Measurements from ENCODE around the gene VIL1. TPM values are rescaled to one million over a fixed set of nuclear protein-coding genes. Genes with fewer than 3 reads are reported as not detected.

Gene VIL1
- total RNA-seq, 1 experiment from 2014 or later, result 0.49 TPM

GRCh38 chr2:218471982-218472381 is 53.1 kb downstream of the VIL1 start:
- Histone ChIP-seq H3K4me3 (replicated peaks in 1 of 2; ENCODE audit: low read depth in 1 of 2, low read length in 2 of 2) (no peak overlapping the region), H3K4me2 (ENCODE audit: low read length) (no peak overlapping the region), H3K27ac (ENCODE audit: low read depth, low read length) (no peak overlapping the region), H3K79me2 (ENCODE audit: insufficient read depth, low read length) (no peaks in the 10 kb centered on the region), H3K9me2 (ENCODE audit: insufficient read depth) (no peaks in the 10 kb centered on the region), H3K9me3 (ENCODE audit: control insufficient read depth in 1 of 2, insufficient read depth in 1 of 2, low read depth in 1 of 2, low read length in 2 of 2) (no peaks in the 10 kb centered on the region), H3K27me3 (ENCODE audit: insufficient read depth, low read length) (no peaks in the 10 kb centered on the region), H3K4me1 (ENCODE audit: control insufficient read depth in 1 of 2, insufficient read depth in 2 of 2, low read length in 2 of 2) (no peaks in the 10 kb centered on the region), H3K36me3 (ENCODE audit: control insufficient read depth in 1 of 2, insufficient read depth in 2 of 2, low read length in 2 of 2) (peaks cover 12 to 18% of the 10 kb centered on the region in 2 experiments; a peak in 3 of 4 replicates), H4K20me1 (ENCODE audit: insufficient read depth) (no peaks in the 10 kb centered on the region), H2AFZ (ENCODE audit: low read depth, low read length, poor library complexity, severe bottlenecking) (no peak overlapping the region), H3K9ac (ENCODE audit: low read length) (no peak overlapping the region)
- intact Hi-C loops (cut with micrococcal nuclease), result no loop called here
- ChIA-PET POLR2A (no interaction called here), RAD21 (ENCODE audit: low non-redundant PET in 1 of 2, low total read pairs in 2 of 2, uncharacterized antibody in 2 of 2, unreplicated experiment in 2 of 2) (no interaction called here), CTCF (no interaction called here)
- ATAC-seq (no peak), DNase-seq (ENCODE audit: low read depth, low spot score) (no peak)
- no TSS peak for BruUV-seq (replicated peaks)
- TF ChIP-seq ZBTB33 (IDR thresholded peaks at IDR 0.05; ENCODE audit: extremely low read depth, insufficient replicate concordance, low read length) (no peak), REST (IDR thresholded peaks at IDR 0.05; ENCODE audit: low read depth) (no peak), POLR2AphosphoS5 (IDR thresholded peaks at IDR 0.05; ENCODE audit: low read depth, low read length) (no peak), RAD21 (IDR thresholded peaks at IDR 0.05; ENCODE audit: low read depth) (no peak), ZFX (IDR thresholded peaks at IDR 0.05) (no peak), YY1 (IDR thresholded peaks at IDR 0.05; ENCODE audit: extremely low read depth, insufficient replicate concordance, low read depth, low read length) (no peak), ZNF274 (IDR thresholded peaks at IDR 0.05; ENCODE audit: low read depth, low read length) (no peak), CTCF (IDR thresholded peaks at IDR 0.05 in 2 of 3, conservative IDR thresholded peaks at IDR 0.05 in 1 of 3; ENCODE audit: borderline replicate concordance in 1 of 3, insufficient read depth in 1 of 3, low read depth in 2 of 3, low read length in 2 of 3) (no peak), EGR1 (IDR thresholded peaks at IDR 0.05; ENCODE audit: low read depth) (no peak), JUND (IDR thresholded peaks at IDR 0.05) (no peak), FOSL1 (IDR thresholded peaks at IDR 0.05; ENCODE audit: low read depth) (no peak), EZH2 (IDR thresholded peaks at IDR 0.05) (no peak), SP1 (IDR thresholded peaks at IDR 0.05; ENCODE audit: low read depth) (no peak), ATF3 (IDR thresholded peaks at IDR 0.05) (no peak), EZH2phosphoT487 (IDR thresholded peaks at IDR 0.05; ENCODE audit: borderline replicate concordance) (no peak), SIN3A (IDR thresholded peaks at IDR 0.05; ENCODE audit: low read depth) (no peak), SRF (IDR thresholded peaks at IDR 0.05; ENCODE audit: low read depth) (no peak), TCF7L2 (IDR thresholded peaks at IDR 0.05; ENCODE audit: borderline replicate concordance, extremely low read depth, insufficient read depth, insufficient read length) (no peak), ELF1 (IDR thresholded peaks at IDR 0.05; ENCODE audit: borderline replicate concordance, low read depth) (no peak), CEBPB (IDR thresholded peaks at IDR 0.05; ENCODE audit: low read depth) (no peak)
